HG03159 (cell line): ENCODE data around the gene XRN1.
A peak's percentile ranks its signal among the peaks of the same experiment; 100 is the strongest.
"Not testable (repeated sequence)": the region's sequence is repeated elsewhere in the genome, so short reads cannot be mapped to it uniquely, and the experiment has no call there.

Source experiments
- ATAC-seq: cut with Tn5 transposase; IDR thresholded peaks from one replicate; pipeline ENCODE4 v1.9.1; 2021; ENCODE audit warnings: mild to moderate bottlenecking, moderate library complexity; ENCODE audit not compliant: unreplicated experiment

The XRN1 gene

GRCh38 chr3:142439499-142440220 lies 8.2 kb downstream of the XRN1 start:
- ATAC-seq = not testable (repeated sequence)

- ATAC-seq = not testable (repeated sequence)
Measured at GRCh38 chr3:142438096-142438495, 9.7 kb downstream of the XRN1 start.

- no peak for ATAC-seq
Measured at GRCh38 chr3:142436951-142437585, 10.8 kb downstream of the XRN1 start.

- ATAC-seq = no peak
Measured at GRCh38 chr3:142434503-142434902, 13.3 kb downstream of the XRN1 start.

- peak; percentile 61 for ATAC-seq
Measured at GRCh38 chr3:142433110-142433509, 14.7 kb downstream of the XRN1 start.

- ATAC-seq = no peak
Measured at GRCh38 chr3:142429582-142429981, 18.3 kb downstream of the XRN1 start.

GRCh38 chr3:142424754-142425153 lies 23.1 kb downstream of the XRN1 start:
- no peak for ATAC-seq

GRCh38 chr3:142418926-142419592 lies 28.8 kb downstream of the XRN1 start:
- ATAC-seq = no peak

- ATAC-seq = no peak
Measured at GRCh38 chr3:142417302-142417701, 30.5 kb downstream of the XRN1 start.

GRCh38 chr3:142400537-142400936 lies 47.3 kb downstream of the XRN1 start:
- not testable (repeated sequence) for ATAC-seq

GRCh38 chr3:142394921-142395622 lies 52.8 kb downstream of the XRN1 start:
- no peak for ATAC-seq

- no peak for ATAC-seq
Measured at GRCh38 chr3:142385078-142385477, 62.8 kb downstream of the XRN1 start.

- no peak for ATAC-seq
Measured at GRCh38 chr3:142374687-142375086, 73.2 kb downstream of the XRN1 start.

- not testable (repeated sequence) for ATAC-seq
Measured at GRCh38 chr3:142369576-142369975, 78.3 kb downstream of the XRN1 start.

GRCh38 chr3:142366434-142366833 lies 81.4 kb downstream of the XRN1 start:
- no peak for ATAC-seq

- no peak for ATAC-seq
Measured at GRCh38 chr3:142363936-142364467, 83.8 kb downstream of the XRN1 start.

- not testable (repeated sequence) for ATAC-seq
Measured at GRCh38 chr3:142363433-142363832, 84.4 kb downstream of the XRN1 start.

GRCh38 chr3:142359367-142359766 lies 88.5 kb downstream of the XRN1 start:
- ATAC-seq = no peak

GRCh38 chr3:142356818-142357217 lies 91.0 kb downstream of the XRN1 start:
- ATAC-seq = peak; percentile 61

- peak; percentile 67 for ATAC-seq
Measured at GRCh38 chr3:142355692-142356091, 92.1 kb downstream of the XRN1 start.

- ATAC-seq = no peak
Measured at GRCh38 chr3:142354076-142354475, 93.8 kb downstream of the XRN1 start.
